Stimulated activated CD4-positive, alpha-beta T cell treated with anti-CD3 and anti-CD28 coated beads, TNF-alpha, amount 100 ng/mL, for 24 hours (primary cell): ENCODE data around the gene ITPRIPL2.

ENCODE experiments used
- DNase-seq, 3 experiments: peaks; one replicate each; pipeline ENCODE4 v3.0.0-alpha.2; 2020; ENCODE audit warnings: low read depth in 3 of 3

Gene ITPRIPL2

GRCh38 chr16:19119564-19119963, 5.8 kb downstream of the ITPRIPL2 start:
- no peak for DNase-seq

- no peak for DNase-seq
Observed at GRCh38 chr16:19123535-19124178, 9.9 kb downstream of the ITPRIPL2 start.

- DNase-seq = no peak
Observed at GRCh38 chr16:19126300-19126699, 12.5 kb downstream of the ITPRIPL2 start.

DNA sequence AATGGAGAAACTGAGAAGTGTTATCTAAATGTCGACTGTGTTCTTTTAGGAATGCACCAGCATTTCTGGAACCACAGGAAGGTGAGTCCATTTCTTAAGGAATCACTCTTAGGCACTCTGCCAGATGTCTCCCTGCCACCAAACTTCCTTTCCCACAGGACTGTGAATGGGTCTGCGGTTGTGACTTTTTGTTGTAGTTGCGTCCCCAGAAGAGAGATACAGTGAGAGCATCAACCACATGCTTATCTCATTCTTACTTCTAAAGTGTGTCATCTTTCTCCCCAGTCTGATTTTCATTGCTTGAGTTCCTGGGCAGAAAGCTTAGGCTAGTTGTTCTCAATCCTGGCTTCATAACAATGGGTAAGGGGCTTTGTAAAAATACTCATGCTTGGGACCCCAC, 13.4 kb downstream of the ITPRIPL2 start:
- DNase-seq = no peak

- no peak for DNase-seq
Observed at GRCh38 chr16:19127674-19128131, 13.9 kb downstream of the ITPRIPL2 start.

- DNase-seq = no peak
Observed at GRCh38 chr16:19128454-19129200, 14.9 kb downstream of the ITPRIPL2 start.

- DNase-seq = no peak
Observed at GRCh38 chr16:19130385-19130784, 16.6 kb downstream of the ITPRIPL2 start.

DNA sequence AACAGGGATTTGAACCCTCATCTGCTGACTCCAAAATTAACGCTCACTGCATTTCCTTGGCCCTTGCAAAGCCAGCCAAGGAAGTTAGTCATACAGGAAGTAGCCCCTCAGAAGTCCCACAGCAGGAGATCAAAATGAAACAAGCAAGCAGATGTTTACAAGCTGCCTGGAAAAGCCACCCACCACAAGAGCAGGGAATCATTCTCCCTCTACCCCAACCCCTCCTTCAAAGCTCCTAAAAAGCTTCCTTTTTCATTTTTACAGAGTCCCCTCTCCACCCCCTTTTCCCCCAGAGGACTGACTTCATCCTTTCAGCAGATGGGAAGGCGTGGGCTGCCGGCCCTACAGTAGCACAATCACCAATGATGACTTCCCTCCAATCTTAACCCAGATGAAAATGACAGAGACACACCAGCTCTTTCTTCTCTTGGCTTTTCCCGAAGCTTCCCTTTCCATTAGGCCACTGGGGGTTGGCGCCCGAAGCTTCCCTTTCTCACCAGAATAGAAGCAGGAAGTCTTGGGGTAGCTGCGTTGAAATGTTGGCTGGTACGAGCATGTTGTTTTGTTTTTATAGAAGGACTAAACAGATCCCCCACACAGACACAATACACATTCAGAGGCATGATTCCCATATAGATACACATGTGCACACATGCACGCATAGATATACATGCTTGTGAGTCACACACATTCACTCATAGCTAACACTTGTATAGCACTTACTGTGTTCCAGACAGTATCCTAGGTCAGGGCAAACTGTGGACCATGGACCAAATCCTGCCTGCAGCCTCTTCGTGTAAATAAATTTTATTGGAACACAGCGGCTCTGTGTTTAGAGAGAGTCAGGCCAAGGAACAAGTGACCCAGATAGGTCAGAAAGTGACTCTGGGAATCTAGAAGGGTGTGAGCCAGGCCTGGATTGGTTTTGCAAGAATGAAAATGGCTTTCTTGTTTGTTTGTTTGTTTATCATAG, 17.4 kb downstream of the ITPRIPL2 start:
- DNase-seq = no peak

DNA sequence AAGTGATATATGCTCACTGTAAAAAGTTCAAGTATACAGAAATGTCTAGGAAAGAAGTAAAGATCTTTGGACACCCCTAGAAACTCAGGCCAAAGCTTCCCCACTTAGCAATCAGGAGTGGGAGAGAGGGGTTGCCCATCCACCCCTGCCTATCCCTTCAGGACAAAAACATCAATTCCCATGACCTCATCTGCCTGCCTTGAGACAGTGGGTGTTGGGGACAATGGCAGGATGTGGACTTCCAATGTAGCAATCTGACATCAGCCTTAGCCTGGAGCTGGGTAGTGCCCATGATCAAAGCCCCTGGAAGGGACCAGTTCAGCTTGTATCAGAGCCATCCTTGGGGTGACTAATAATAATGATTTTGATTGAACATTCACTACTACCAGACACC, 18.1 kb downstream of the ITPRIPL2 start:
- no peak for DNase-seq

DNA sequence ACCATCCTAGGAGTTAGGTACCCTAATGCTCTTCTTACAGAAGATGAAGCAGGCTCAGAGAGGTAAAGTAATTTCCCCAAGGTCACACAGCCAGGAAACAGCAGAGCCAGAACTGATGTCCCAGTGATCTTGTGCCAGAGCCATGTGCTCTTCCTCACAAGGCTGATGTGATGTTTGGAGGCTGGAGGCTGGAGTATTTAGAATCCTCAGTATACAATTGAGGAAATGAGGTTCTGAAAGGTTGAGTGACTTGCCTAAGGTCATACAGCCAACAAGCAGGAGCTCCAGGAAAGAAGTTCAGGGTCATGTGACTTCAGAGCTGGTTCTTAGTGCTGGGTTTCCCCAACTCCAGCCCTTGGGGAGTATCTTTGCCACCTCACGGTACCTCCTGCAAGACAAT, 18.5 kb downstream of the ITPRIPL2 start:
- no peak for DNase-seq

DNA sequence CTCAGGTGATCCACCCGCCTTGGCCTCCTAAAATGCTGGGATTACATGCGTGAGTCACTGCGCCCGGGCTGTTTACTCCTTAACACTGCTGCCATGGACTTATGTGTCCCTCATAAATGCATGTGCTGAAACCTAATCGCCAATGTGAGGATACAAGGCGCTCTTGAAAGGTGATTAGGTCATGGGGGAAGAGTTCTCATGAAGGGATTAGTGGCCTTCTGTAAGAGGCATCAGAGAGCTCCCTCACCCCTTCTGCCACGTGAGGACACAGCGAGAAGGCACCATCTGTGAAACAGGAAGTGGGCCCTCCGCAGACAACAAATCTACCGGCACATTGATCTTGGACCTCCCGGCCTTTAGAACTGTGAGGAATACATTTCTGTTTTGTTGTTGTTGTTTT, 19.1 kb downstream of the ITPRIPL2 start:
- no peak for DNase-seq

GRCh38 chr16:19133600-19133999, 19.8 kb downstream of the ITPRIPL2 start:
- DNase-seq = no peak

- DNase-seq = no peak
Observed at GRCh38 chr16:19135201-19135842, 21.6 kb downstream of the ITPRIPL2 start.

DNA sequence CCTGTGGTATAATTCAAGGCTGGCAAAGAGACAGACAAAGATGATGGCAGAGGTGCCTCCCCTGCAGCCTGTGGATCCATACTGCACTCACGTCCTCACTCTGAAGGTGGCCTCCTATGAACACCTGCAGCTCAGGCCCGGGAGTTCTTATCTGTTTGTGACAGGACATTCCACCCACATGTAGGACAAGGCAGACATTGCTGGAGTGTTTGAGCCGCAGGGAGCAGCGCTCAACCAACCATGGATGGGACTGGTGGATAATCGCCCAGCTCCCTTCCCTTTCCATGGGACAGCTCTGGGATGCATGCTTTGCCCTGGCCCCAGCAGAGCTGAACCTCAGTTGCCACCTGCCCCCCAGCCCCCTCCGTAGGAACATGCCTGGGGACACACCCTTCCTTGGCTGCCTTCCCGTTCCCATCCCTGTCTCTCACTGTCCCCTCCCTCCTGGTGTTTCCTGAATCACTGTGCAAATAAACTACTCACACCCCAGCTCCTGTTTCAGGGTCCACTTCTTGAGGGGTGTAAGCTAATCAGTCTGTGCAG, 22.2 kb downstream of the ITPRIPL2 start:
- DNase-seq = no peak

DNA sequence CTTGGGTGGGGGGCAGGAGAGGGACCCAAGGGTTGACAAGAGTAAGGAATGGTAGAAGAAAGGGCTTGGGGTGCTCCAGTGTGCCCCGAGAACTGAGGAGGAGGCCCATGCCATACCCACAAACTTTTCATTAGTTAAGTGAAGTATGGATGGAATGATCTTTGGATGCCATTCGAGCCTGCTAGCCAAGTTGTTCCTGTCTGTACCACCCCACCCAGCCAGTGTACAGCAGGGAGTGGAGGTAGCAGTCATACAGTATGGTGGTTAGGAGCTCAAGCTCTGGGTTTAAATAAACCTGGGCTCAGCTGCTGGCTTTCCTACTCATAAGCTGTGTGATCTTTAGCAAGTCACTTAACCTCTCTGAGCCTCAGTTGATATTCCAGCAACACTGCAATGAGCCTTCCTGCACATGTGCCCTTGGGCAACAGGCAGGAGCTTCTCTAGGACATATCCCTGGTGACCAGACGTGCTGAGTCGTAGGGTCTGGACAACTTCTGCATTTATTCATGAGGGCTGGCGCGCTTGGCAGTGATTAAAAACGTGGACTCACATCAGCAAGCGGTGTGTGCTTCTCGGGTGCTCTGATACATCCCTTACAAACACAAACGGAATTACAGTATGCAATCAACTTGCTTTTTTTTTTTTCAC, 22.9 kb downstream of the ITPRIPL2 start:
- no peak for DNase-seq

DNA sequence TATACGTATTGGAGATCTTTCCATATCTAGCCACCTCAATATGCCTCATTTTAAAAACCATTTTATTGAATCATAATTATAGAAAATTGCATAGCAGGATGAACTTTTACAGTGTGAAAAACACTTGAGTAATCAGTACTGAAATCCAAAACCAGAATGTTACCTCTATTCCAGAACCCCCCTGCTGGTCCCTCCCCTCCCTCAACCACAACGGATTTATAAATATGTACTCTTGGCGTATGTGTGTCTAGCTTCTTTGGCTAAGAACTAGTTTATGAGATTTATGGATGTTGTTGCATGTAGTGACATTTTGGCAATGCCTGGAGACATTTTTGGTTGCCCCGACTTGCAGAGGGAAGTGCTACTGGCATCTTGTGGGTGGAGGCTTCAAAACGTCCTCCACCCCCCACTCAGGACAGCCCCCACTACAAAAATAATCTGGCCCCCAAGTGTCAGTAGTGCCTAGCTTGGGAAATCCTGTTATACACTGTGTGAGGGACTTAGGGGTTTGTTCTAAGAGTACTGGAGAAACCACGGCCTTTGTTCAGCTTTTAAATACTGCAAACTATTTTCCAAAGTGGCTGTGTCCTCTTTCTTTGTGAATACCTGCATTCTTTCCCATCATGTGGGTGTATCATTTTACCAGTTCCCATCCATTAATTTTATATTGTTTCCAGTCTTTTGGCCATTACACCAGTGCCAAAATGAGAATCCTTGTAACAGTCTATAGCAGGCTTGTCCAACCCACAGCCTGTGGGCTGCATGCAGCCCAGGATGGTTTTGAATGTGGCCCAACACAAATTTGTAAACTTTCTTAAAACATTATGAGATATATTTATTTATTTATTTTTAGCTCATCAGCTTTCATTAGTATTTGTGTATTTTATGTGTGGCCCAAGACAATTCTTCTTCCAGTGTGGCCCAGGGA, 23.7 kb downstream of the ITPRIPL2 start:
- no peak for DNase-seq

GRCh38 chr16:19138601-19139000, 24.8 kb downstream of the ITPRIPL2 start:
- DNase-seq = no peak

DNA sequence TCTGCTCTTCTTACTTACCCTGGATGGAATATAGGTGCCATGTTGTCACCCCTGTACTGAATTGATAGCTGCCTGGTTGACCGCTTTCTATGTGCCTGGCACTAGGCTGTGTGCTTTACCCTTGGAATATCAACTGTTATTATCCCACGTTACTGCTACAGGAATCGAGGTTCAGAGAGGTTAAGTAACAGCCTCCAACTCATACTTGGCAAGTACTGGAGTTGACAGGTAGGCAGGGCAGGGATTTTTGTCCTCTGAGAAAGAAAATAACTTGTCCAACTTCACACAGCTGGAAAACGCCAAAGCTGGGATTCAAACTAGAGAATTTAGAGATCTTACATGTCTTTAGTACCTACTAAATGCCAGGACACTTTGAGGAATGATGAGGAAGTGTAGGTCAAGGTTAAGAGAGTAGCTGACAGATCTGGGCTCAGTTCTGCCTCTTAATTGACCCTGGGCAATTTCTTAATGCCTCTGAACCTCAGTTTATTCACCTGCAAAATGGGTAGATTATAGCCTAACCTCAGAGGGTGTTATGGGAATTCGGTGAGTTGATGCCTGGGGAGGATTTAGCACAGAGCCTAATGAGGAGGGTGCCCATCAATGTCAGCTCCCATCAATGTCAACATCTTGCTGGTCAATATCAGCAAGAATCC, 25.8 kb downstream of the ITPRIPL2 start:
- no peak for DNase-seq

DNA sequence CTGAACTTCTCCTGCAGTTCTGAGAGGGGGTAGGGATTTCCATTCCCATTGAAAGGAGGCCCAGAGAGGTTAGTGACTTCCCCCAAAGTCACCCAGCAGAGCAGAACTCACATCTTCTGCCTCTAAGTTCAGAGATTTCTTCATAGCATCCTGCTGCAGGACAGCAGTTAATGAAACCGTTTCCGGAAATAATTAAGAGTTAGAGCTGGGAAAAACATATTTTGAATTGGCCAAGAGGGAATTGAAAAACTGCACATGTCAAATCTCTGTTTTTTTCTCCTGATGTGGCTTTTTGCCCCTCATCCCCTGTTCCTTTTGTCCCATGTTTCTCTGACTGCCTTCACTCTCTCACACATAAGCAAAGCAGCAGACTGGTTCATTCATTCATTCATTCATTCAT, 26.6 kb downstream of the ITPRIPL2 start:
- DNase-seq = no peak
